HepG2 (cell line): ENCODE data around the gene KCNJ1. TPM values are rescaled to one million over a fixed set of nuclear protein-coding genes. Genes with fewer than 3 reads are reported as not detected.

Experiments used
- ATAC-seq: fragments of 200-7000 bp; cut with Tn5 transposase; 3 replicates; pipeline ENCODE4 v1.9.1; 2020; ENCODE audit warnings: mild to moderate bottlenecking, moderate library complexity
- BruUV-seq: library from RNA; stranded (reverse); fragments of 400-500 nt; replicated peaks from 2 replicates; lab custom pipeline; 2021; lab: Mats Ljungman, UMichigan
- CTCF ChIA-PET: fragments of 300-600 bp; formaldehyde crosslinking; extraction: SDS; loops from one replicate; lab custom pipeline; 2021; ENCODE audit warnings: low total read pairs, inconsistent platforms, low intra/inter-chr PET ratio; lab: Yijun Ruan, JAX
- POLR2A ChIA-PET: fragments of 350-600 bp; sonication (Branson Sonifier 250); formaldehyde crosslinking; loops from one replicate; lab custom pipeline; 2020; ENCODE audit warnings: antibody characterized with exemption, inconsistent platforms; lab: Yijun Ruan, JAX
- DNase-seq: peaks from one replicate; pipeline ENCODE4 v3.0.0-alpha.2; 2015; ENCODE audit warnings: low spot score
- FAIRE-seq: peaks from 3 replicates; lab custom pipeline; 2011; peaks lifted over from hg19 to GRCh38; lab: Jason Lieb, UNC
- H2AFZ ChIP-seq: one replicate; pipeline ENCODE4 v1.6.1; 2011; ENCODE audit warnings: low read length, inconsistent platforms
- H3K27ac ChIP-seq: fragments of 300-600 bp; 3 replicates; pipeline ENCODE4 v1.8.0; 2011; ENCODE audit warnings: mixed run types, mild to moderate bottlenecking, mixed read lengths, low read length, inconsistent platforms; ENCODE audit not compliant: insufficient read depth; ENCODE audit errors: extremely low read length
- H3K27me3 ChIP-seq, 2 experiments: fragments of 200-600 bp in 1 of 2; 2 replicates in 1 of 2; 3 replicates in 1 of 2; pipeline versions ENCODE4 v1.6.0 to v1.8.0; 2011; ENCODE audit warnings: low read length in 2 of 2, mild to moderate bottlenecking in 2 of 2, moderate library complexity in 2 of 2, inconsistent platforms in 1 of 2; ENCODE audit not compliant: insufficient read depth in 2 of 2, control insufficient read depth in 1 of 2
- H3K36me3 ChIP-seq, 2 experiments: fragments of 200-600 bp in 1 of 2; replicated peaks in 1 of 2; 2 replicates in 1 of 2; 3 replicates in 1 of 2; pipeline versions ENCODE4 v1.5.1 to v1.8.0; 2011; ENCODE audit warnings: low read length in 2 of 2, inconsistent platforms in 1 of 2; ENCODE audit not compliant: insufficient read depth in 2 of 2, control insufficient read depth in 1 of 2
- H3K4me1 ChIP-seq: 2 replicates; pipeline ENCODE4 v1.5.1; 2012; ENCODE audit warnings: low read length, inconsistent platforms; ENCODE audit not compliant: insufficient read depth
- H3K4me2 ChIP-seq: 2 replicates; pipeline ENCODE4 v1.6.0; 2011; ENCODE audit warnings: low read depth, low read length, inconsistent platforms
- H3K4me3 ChIP-seq, 3 experiments: fragments of 200-600 bp in 1 of 3; sonication (generic), shearing (Covaris generic) in 1 of 3; replicated peaks in 1 of 3; 2 replicates each; pipeline ENCODE4 v1.5.1; 2011 to 2016; ENCODE audit warnings: low read length in 3 of 3, inconsistent platforms in 2 of 3, low read depth in 2 of 3, mild to moderate bottlenecking in 2 of 3, control low read depth in 1 of 3, mixed read lengths in 1 of 3; ENCODE audit not compliant: insufficient read depth in 1 of 3
- H3K79me2 ChIP-seq: one replicate; pipeline ENCODE4 v1.6.1; 2011; ENCODE audit warnings: low read length, inconsistent platforms; ENCODE audit not compliant: insufficient read depth
- H3K9ac ChIP-seq: 2 replicates; pipeline ENCODE4 v1.6.0; 2011; ENCODE audit warnings: mild to moderate bottlenecking, low read depth, low read length, inconsistent platforms; ENCODE audit not compliant: insufficient read depth
- H3K9me3 ChIP-seq: 2 replicates; pipeline ENCODE4 v1.5.1; 2012; ENCODE audit warnings: mild to moderate bottlenecking, low read length
- H4K20me1 ChIP-seq: 2 replicates; pipeline ENCODE4 v1.6.0; 2011; ENCODE audit warnings: inconsistent platforms, mild to moderate bottlenecking, low read length, moderate library complexity; ENCODE audit not compliant: insufficient read depth
- CBX2 ChIP-seq, 2 experiments: fragments of 200-600 bp in 1 of 2; sonication (generic); formaldehyde crosslinking in 1 of 2; IDR thresholded peaks; 2 replicates each; pipeline versions ENCODE4 v1.7.0 to v1.8.1; 2018 to 2022; ENCODE audit warnings: low read depth in 2 of 2, low read length in 1 of 2, mild to moderate bottlenecking in 1 of 2, missing genetic modification reagents in 1 of 2
- CEBPB ChIP-seq: IDR thresholded peaks from 2 replicates; pipeline ENCODE4 v1.6.1; 2011; ENCODE audit warnings: low read depth, low read length, improper control_type of control experiment, borderline replicate concordance
- CHCHD3 ChIP-seq: sonication (generic); formaldehyde crosslinking; IDR thresholded peaks from 2 replicates; pipeline ENCODE4 v1.8.0; 2022; ENCODE audit warnings: mild to moderate bottlenecking, missing genetic modification reagents, moderate library complexity
- FOSL2 ChIP-seq: sonication (generic); formaldehyde crosslinking; IDR thresholded peaks from 2 replicates; pipeline ENCODE4 v1.4.0; 2020; ENCODE audit warnings: missing genetic modification reagents
- MAFG ChIP-seq: sonication (generic); formaldehyde crosslinking; IDR thresholded peaks from 2 replicates; pipeline ENCODE4 v1.5.1; 2020; ENCODE audit warnings: mild to moderate bottlenecking, missing genetic modification reagents
- MYNN ChIP-seq: sonication (generic); formaldehyde crosslinking; IDR thresholded peaks from 2 replicates; pipeline ENCODE4 v1.4.0; 2020; ENCODE audit warnings: mild to moderate bottlenecking, low read depth, missing genetic modification reagents
- SRSF1 ChIP-seq: fragments of 200-400 bp; formaldehyde crosslinking; optimal IDR thresholded peaks from 2 replicates; pipeline ENCODE3; 2017; ENCODE audit warnings: mild to moderate bottlenecking, low read depth, low read length, moderate library complexity
- TFDP2 ChIP-seq: sonication (generic); formaldehyde crosslinking; IDR thresholded peaks from 2 replicates; pipeline ENCODE4 v1.4.0; 2020; ENCODE audit warnings: missing genetic modification reagents
- THAP11 ChIP-seq: IDR thresholded peaks from 2 replicates; pipeline ENCODE4 v1.6.1; 2016; ENCODE audit warnings: missing biosample characterization, missing genetic modification reagents
- TOPORS ChIP-seq: sonication (generic); formaldehyde crosslinking; IDR thresholded peaks from 2 replicates; pipeline ENCODE4 v1.8.0; 2023; ENCODE audit warnings: mild to moderate bottlenecking, missing genetic modification reagents
- XRCC5 ChIP-seq: fragments of 200-400 bp; formaldehyde crosslinking; optimal IDR thresholded peaks from 2 replicates; pipeline ENCODE3; 2017; ENCODE audit warnings: mild to moderate bottlenecking, low read length
- ZFP36L2 ChIP-seq: sonication (generic); formaldehyde crosslinking; IDR thresholded peaks from 2 replicates; pipeline ENCODE4 v1.4.0; 2020; ENCODE audit warnings: missing genetic modification reagents
- ZNF12 ChIP-seq: sonication (generic); formaldehyde crosslinking; IDR thresholded peaks from 2 replicates; pipeline ENCODE4 v1.5.0; 2020; ENCODE audit warnings: missing genetic modification reagents
- ZNF205 ChIP-seq: IDR thresholded peaks from 2 replicates; pipeline ENCODE4 v1.6.1; 2018; ENCODE audit warnings: missing biosample characterization, missing genetic modification reagents
- ZNF883 ChIP-seq: sonication (generic); formaldehyde crosslinking; IDR thresholded peaks from 2 replicates; pipeline ENCODE4 v1.5.1; 2020; ENCODE audit warnings: mild to moderate bottlenecking, missing genetic modification reagents; ENCODE audit errors: not compliant biosample characterization
- WGBS: methylation state at CpG from one replicate; pipeline ENCODE4 v1.1.6; 2017; ENCODE audit warnings: low lambda C conversion rate; 5-methylcytosine and 5-hydroxymethylcytosine counted together
- in situ Hi-C: cut with HindIII; loops from 2 replicates; pipeline ENCODE4 v1.10.0; 2017; ENCODE audit warnings: low pct_unique_long_range_greater_than_20kb; ENCODE audit not compliant: extremely low pct_ligation_motif_present
- intact Hi-C: fragments of 100-400 bp; cut with micrococcal nuclease; formaldehyde crosslinking; loops from one replicate; pipeline ENCODE4 v1.10.0; 2022; ENCODE audit not compliant: unreplicated experiment
- polyA plus RNA-seq, 8 experiments: library from polyadenylated mRNA; depleted of rRNA in 3 of 8; stranded (reverse) in 7 of 8; unstranded in 1 of 8; fragments of >200 nt; fragmentation: Illumina TruSeq in 4 of 8; extraction: Trizol in 4 of 8; gene quantifications; 2 replicates each; pipeline versions ENCODE4 v1.2.1 to v1.2.3, GENCODE V29; 2011 to 2016; ENCODE audit warnings: low read depth in 4 of 8, missing spikeins in 1 of 8, mixed read lengths in 1 of 8; ENCODE audit not compliant: insufficient read depth in 1 of 8
- total RNA-seq, 5 experiments: library from RNA; depleted of rRNA; stranded (reverse); fragments of >200 nt; fragmentation: Illumina TruSeq; extraction: Trizol; gene quantifications; 2 replicates each; pipeline ENCODE4 v1.2.3, GENCODE V29; 2016; ENCODE audit warnings: low read depth in 1 of 5

Gene KCNJ1
- total and polyA plus RNA-seq, 2 of the 13 experiments (the other 11 are each of a cell fraction or from before 2014, with no cell fraction given): not detected

DNA sequence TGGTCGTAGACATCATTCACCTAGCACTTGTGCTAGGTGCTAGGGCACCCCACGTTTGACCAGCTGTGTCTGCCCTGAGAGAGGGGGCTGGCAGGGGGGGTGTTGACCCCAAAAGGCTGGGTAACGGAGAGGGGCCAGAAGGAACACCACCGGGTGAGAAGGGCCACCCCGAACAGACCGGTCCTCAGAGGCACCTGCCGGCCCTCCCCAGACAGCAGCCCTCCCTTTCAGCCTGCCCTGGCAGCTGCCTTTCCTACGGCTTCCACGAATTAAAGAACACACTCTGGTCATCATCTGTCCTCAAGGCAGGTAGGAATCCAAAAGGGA, 23.1 kb upstream of the KCNJ1 start:
- no peak overlapping the region for H3K27ac ChIP-seq
- H3K9ac ChIP-seq: no peak overlapping the region
- 29% methylated on average over 6 of the region's 9 CpGs for WGBS
- no peaks in the 10 kb centered on the region for H3K36me3 ChIP-seq
- peaks cover 24% of the 10 kb centered on the region for H3K4me1 ChIP-seq
- in situ Hi-C loops (loop anchor here (25.0 kb wide), 1 partner anchor 797 kb away; no protein-coding TSS in a partner anchor), intact Hi-C loops (no loop called here)
- peaks cover 11 to 65% of the 10 kb centered on the region in 2 experiments for H3K27me3 ChIP-seq
- TF ChIP-seq SRSF1 (no peak), ZNF883 (CRISPR knock-in tag) (no peak), THAP11 (no peak), MYNN (CRISPR knock-in tag) (no peak), FOSL2 (no peak), TOPORS (CRISPR knock-in tag) (no peak), XRCC5 (no peak), ZFP36L2 (CRISPR knock-in tag) (no peak), ZNF12 (CRISPR knock-in tag) (no peak), MAFG (CRISPR knock-in tag) (no peak), CBX2 (IDR thresholded peaks at IDR 0.05; ENCODE audit: low read depth, low read length) (no peak), CBX2 (CRISPR knock-in tag; IDR thresholded peaks at IDR 0.05; ENCODE audit: low read depth) (no peak), CEBPB (no peak), TFDP2 (no peak), ZNF205 (CRISPR knock-in tag) (no peak), CHCHD3 (CRISPR knock-in tag) (no peak)
- ChIA-PET CTCF (no interaction called here), POLR2A (no interaction called here)
- H3K4me2 ChIP-seq: peak overlapping the region; percentile 60
- FAIRE-seq (no peak), DNase-seq (no peak), ATAC-seq (peak; percentile 18; the same call in 1 of the 3 replicates)
- H4K20me1 ChIP-seq: no peaks in the 10 kb centered on the region
- H2AFZ ChIP-seq: no peak overlapping the region
- no peaks in the 10 kb centered on the region for H3K79me2 ChIP-seq
- BruUV-seq: no TSS peak
- peak overlapping the region in 1 of 3 experiments; percentile 54; a peak in 2 of 6 replicates for H3K4me3 ChIP-seq
- no peaks in the 10 kb centered on the region for H3K9me3 ChIP-seq
